ENCODE data around the gene DYNLT2B. TPM values are rescaled to one million over a fixed set of nuclear protein-coding genes. Genes with fewer than 3 reads are reported as not detected.

Gene DYNLT2B
- total RNA-seq, 1 experiment from 2014 or later, result 41.4 TPM

GRCh38 chr3:196273655-196274054, 44.4 kb downstream of the DYNLT2B start:
- TF ChIP-seq POLR2AphosphoS5 (IDR thresholded peaks at IDR 0.05; ENCODE audit: low read depth, low read length) (no peak), SIN3A (IDR thresholded peaks at IDR 0.05; ENCODE audit: borderline replicate concordance, insufficient read depth, low read depth, low read length) (no peak), REST (IDR thresholded peaks at IDR 0.05; ENCODE audit: insufficient read depth in 1 of 2, low read depth in 2 of 2, low read length in 1 of 2) (no peak), TCF7L2 (IDR thresholded peaks at IDR 0.05; ENCODE audit: low read depth, low read length) (no peak)
- TF ChIP-seq, protein P1, sequence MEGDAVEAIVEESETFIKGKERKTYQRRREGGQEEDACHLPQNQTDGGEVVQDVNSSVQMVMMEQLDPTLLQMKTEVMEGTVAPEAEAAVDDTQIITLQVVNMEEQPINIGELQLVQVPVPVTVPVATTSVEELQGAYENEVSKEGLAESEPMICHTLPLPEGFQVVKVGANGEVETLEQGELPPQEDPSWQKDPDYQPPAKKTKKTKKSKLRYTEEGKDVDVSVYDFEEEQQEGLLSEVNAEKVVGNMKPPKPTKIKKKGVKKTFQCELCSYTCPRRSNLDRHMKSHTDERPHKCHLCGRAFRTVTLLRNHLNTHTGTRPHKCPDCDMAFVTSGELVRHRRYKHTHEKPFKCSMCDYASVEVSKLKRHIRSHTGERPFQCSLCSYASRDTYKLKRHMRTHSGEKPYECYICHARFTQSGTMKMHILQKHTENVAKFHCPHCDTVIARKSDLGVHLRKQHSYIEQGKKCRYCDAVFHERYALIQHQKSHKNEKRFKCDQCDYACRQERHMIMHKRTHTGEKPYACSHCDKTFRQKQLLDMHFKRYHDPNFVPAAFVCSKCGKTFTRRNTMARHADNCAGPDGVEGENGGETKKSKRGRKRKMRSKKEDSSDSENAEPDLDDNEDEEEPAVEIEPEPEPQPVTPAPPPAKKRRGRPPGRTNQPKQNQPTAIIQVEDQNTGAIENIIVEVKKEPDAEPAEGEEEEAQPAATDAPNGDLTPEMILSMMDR (IDR thresholded peaks at IDR 0.05), result no peak
- no TSS peak for BruUV-seq (replicated peaks)
- DNase-seq (ENCODE audit: low read depth, low spot score), result no peak
- H3K9me3 ChIP-seq (ENCODE audit: control insufficient read depth, insufficient read depth, low read depth, low read length), result no peaks in the 10 kb centered on the region
- ChIA-PET POLR2A (no interaction called here), CTCF (no interaction called here)
- in situ Hi-C loops (cut with HindIII; ENCODE audit: low pct_unique_long_range_greater_than_20kb, low sequenced_read_pairs), result no loop called here
- H3K4me3 ChIP-seq (ENCODE audit: low read depth in 2 of 2, low read length in 2 of 2), result no peak overlapping the region
- no peaks in the 10 kb centered on the region for H3K27me3 ChIP-seq (ENCODE audit: control insufficient read depth, insufficient read depth, low read length)
- H3K27ac ChIP-seq (ENCODE audit: low read length), result no peak overlapping the region
- H3K36me3 ChIP-seq (ENCODE audit: control insufficient read depth, insufficient read depth, low read length), result no peaks in the 10 kb centered on the region
- H3K4me1 ChIP-seq (ENCODE audit: control insufficient read depth, insufficient read depth, low read length), result no peaks in the 10 kb centered on the region
- intact Hi-C loops (cut with micrococcal nuclease; ENCODE audit: unreplicated experiment), result no loop called here
- ATAC-seq, result no peak

DNA sequence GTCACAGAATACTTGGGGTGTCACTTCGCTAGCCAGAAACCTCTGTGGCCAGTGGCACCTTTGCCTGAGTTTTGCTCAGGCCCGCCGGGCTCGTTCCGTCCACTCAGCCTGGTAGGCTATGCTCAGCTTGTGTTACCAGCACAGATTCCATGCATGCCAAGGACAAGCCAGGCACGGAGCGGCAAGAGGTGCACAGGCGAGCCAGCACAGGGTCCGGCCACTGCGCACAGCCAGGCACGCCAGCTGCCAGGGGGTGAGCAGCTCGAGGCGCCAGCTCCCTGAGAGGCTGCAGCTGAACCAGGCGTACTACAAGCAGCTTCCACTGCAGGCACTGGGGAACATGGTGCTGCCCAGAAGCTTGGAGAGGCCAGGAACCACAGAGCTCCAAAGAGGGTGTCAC, 45.2 kb downstream of the DYNLT2B start:
- BruUV-seq (replicated peaks), result no TSS peak
- peak; percentile 48; the same call in 1 of the 2 replicates for ATAC-seq
- H3K9me3 ChIP-seq (ENCODE audit: control insufficient read depth, insufficient read depth, low read depth, low read length), result no peaks in the 10 kb centered on the region
- H3K27ac ChIP-seq (ENCODE audit: low read length), result no peak overlapping the region
- CTCF ChIA-PET, result no interaction called here
- no peak for DNase-seq (ENCODE audit: low read depth, low spot score)
- H3K27me3 ChIP-seq (ENCODE audit: control insufficient read depth, insufficient read depth, low read length), result no peaks in the 10 kb centered on the region
- in situ Hi-C loops (cut with HindIII; ENCODE audit: low pct_unique_long_range_greater_than_20kb, low sequenced_read_pairs) (no loop called here), intact Hi-C loops (cut with micrococcal nuclease; ENCODE audit: unreplicated experiment) (no loop called here)
- H3K4me1 ChIP-seq (ENCODE audit: control insufficient read depth, insufficient read depth, low read length), result no peaks in the 10 kb centered on the region
- POLR2A ChIA-PET, result no interaction called here
- TF ChIP-seq REST (IDR thresholded peaks at IDR 0.05; ENCODE audit: insufficient read depth in 1 of 2, low read depth in 2 of 2, low read length in 1 of 2) (no peak), TCF7L2 (IDR thresholded peaks at IDR 0.05; ENCODE audit: low read depth, low read length) (no peak), POLR2AphosphoS5 (IDR thresholded peaks at IDR 0.05; ENCODE audit: low read depth, low read length) (no peak), SIN3A (IDR thresholded peaks at IDR 0.05; ENCODE audit: borderline replicate concordance, insufficient read depth, low read depth, low read length) (no peak)
- TF ChIP-seq, protein P1 (IDR thresholded peaks at IDR 0.05), result no peak
- H3K36me3 ChIP-seq (ENCODE audit: control insufficient read depth, insufficient read depth, low read length), result no peaks in the 10 kb centered on the region
- H3K4me3 ChIP-seq (ENCODE audit: low read depth in 2 of 2, low read length in 2 of 2), result no peak overlapping the region
